ENCODE measurements around the gene PLCG1. TPM values are rescaled to one million over a fixed set of nuclear protein-coding genes. Genes with fewer than 3 reads are reported as not detected.

Gene PLCG1
- polyA plus RNA-seq, 3 donors from 2014 or later: 3.2 to 31.4 (median 7.5) TPM

DNA sequence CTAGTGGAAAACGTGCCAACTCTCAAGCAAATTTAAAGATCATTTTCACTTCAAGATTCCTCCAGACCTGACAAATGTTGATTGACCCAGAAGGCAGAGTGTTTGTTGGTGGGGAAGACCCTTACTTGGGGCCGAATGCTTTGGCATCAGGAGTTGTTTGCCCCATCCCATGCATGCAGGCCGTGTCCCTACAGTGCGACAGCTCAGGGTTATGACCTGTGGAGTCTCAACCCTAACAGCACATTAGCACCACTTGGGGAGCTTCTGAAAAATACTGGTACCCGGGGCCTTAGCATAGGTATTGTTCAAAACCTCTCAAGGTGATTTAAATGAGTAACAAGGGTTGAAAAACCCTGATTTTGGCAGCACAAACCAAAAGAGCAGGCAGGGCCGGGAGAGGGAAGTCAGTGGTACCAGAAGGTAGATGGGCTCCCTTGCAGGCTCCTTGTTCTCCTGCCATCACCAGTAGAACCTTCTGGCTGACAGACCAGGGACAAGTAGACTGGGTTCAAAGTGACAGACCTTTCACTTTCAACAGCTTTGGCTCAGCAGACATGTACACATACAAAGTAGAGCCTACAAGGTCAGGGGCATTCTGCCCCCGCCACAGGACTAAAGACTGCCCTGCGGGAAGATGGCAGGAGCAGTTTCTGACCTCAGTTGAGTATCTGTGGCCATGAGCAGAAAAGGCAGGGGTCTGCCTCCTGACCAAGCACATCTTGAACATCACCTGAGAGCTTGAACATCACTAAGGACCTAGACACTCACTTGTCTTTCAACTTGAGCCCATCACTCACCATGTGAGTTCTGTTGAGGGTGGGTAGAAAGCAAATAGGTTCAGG lies 39.6 kb downstream of the PLCG1 start:
- peaks cover 15 to 39% (median 18%) of the 10 kb centered on the region in 3 donors for H3K36me3 Mint-ChIP-seq
- no peak for DNase-seq
- no peaks in the 10 kb centered on the region for H3K9me3 Mint-ChIP-seq
- H3K27me3 Mint-ChIP-seq (ENCODE audit: low read depth in 3 of 3): no peaks in the 10 kb centered on the region
- no peak overlapping the region for H3K4me3 Mint-ChIP-seq
- no peaks in the 10 kb centered on the region for H3K4me1 Mint-ChIP-seq
- H3K27ac Mint-ChIP-seq: peak overlapping the region in 5 of 6 donors; percentile 39 to 70 (median 51)

DNA sequence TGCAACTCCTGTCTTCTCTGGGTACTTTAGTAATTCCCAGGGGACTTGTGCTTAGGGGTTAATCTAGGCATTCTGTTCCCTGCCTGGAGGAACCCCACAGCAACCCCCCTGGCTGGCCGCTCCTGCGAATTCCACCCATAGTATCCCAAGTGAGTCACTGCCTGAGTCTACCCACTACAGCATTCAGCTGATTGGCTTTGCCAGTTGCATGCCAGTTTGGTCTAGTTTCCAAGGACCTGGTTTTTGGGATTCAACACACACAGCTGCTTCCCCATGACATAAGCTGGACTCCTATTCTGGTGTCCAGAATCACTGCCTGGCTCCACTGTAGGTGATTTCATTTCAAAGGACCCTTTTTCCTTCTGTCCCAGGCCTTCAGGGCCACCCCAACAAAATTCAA lies 40.3 kb downstream of the PLCG1 start:
- Mint-ChIP-seq H3K27me3 (ENCODE audit: low read depth in 3 of 3) (no peaks in the 10 kb centered on the region), H3K4me1 (peaks cover 0 to 2% of the 10 kb centered on the region in 2 donors), H3K27ac (peak overlapping the region in 4 of 6 donors; percentile 5 to 51 (median 19)), H3K4me3 (no peak overlapping the region), H3K9me3 (no peaks in the 10 kb centered on the region), H3K36me3 (peaks cover 14 to 35% (median 16%) of the 10 kb centered on the region in 3 donors)
- no peak for DNase-seq

DNA sequence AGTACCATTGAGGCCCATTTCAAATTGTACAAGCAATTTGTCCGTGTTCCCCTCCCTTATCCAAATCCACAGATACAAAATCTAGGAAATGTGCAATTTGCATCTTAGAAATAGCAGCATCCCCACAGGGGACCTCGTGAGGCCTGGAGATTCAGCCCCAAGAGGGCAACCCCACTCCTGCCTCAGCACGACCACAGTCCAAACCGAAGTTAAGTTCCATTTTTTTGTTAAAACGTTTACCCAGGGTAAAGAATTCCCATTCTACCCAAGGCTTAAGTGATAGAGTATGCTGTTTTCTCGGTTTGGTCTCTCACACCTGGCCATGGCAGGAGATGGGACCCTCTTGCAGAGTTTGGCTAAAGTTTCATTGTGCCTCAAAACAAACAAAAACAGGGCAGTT lies 41.2 kb downstream of the PLCG1 start:
- Mint-ChIP-seq H3K4me3 (no peak overlapping the region), H3K27ac (peak overlapping the region in 4 of 6 donors; percentile 51 to 60 (median 58)), H3K36me3 (peaks cover 8 to 26% (median 8%) of the 10 kb centered on the region in 3 donors), H3K9me3 (no peaks in the 10 kb centered on the region), H3K4me1 (peaks cover 0 to 2% of the 10 kb centered on the region in 2 donors), H3K27me3 (ENCODE audit: low read depth in 3 of 3) (no peaks in the 10 kb centered on the region)
- DNase-seq: no peak

DNA sequence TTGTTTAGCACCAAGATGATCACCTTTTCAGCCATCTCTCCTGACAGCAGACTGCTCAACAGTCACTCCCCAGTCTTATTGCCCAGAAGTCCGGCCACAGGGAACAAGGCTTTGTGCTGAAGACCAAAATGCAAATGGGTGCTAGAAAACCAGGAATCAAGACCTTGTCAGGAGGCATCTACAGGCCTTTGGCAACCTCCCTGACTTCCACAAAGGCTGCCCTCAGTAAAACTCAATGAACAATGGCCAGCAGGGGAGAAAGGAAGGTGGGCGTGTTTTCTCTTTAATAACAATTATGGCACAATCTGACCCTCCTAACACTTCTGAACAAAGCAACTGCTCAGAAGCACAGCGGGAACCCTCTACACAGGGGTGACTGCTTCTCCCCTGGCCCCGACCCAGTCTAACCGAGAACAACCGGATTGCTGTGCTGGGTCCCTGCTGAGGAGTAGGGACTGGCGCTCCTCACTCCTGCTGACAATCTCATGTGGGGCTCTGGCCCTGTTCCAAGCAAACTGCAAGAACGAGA lies 41.6 kb downstream of the PLCG1 start:
- Mint-ChIP-seq H3K27me3 (ENCODE audit: low read depth in 3 of 3) (no peaks in the 10 kb centered on the region), H3K27ac (peak overlapping the region in 3 of 6 donors; percentile 49 to 60 (median 56)), H3K9me3 (no peaks in the 10 kb centered on the region), H3K36me3 (peaks cover 3 to 23% (median 8%) of the 10 kb centered on the region in 3 donors), H3K4me1 (peaks cover 0 to 2% of the 10 kb centered on the region in 2 donors), H3K4me3 (no peak overlapping the region)
- no peak for DNase-seq

DNA sequence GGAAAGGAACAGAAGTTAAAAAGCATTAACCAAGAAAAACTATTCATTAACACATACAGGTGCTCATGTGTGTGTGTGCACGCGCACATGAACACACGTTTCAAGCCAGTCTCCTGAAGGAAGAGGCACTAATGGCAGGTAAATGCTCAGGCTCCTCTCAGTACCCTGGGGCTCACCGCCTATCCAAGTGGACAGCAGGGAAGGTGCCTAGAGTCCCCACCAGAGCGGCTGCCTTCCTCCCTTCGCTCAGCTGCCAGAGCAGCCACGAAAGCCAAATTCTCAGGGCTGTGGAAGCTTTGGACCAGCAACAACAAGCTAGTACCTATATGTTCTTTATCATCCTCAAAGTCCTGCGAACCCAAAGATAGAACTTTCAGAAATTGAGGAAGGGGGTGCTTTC lies 42.6 kb downstream of the PLCG1 start:
- DNase-seq: no peak
- Mint-ChIP-seq H3K4me3 (no peak overlapping the region), H3K27me3 (ENCODE audit: low read depth in 3 of 3) (no peaks in the 10 kb centered on the region), H3K36me3 (peaks cover 3 to 15% (median 4%) of the 10 kb centered on the region in 3 donors), H3K27ac (no peak overlapping the region), H3K4me1 (peaks cover 0 to 2% of the 10 kb centered on the region in 2 donors), H3K9me3 (no peaks in the 10 kb centered on the region)

DNA sequence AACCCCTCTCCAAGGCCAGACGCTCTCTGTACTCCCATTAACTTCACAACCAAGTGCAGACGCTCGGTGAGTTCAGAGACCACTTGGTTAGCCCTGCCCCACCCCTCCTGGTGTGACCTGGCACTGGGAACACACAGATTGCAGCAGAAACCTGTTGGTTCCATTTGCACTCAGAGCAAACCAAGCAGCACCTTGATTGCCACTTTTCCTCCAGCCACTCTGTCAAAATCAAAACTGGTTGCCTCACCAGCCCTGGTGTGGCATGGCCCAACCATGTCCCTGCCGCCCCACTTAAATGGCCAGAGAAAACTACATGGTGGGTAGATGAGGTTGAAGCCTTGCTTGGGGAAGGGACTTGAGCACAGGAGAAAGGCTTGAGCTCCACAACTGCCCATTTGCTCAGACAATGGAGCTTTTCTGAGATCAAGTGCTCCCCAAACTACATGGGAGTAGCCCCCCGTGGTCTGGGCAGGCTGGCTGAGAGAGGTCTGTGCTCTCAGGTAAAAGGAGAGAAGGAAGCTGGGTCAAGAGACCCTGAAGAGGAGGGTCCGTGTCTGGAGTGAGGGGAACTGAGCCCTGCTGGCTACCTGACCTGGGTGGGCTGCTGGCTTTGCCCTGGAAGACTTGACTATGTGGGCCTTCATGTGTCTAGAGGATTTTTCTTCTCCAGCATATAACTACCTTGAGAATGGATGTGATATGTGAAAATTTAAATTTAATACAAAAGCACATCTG lies 43.4 kb downstream of the PLCG1 start:
- DNase-seq: no peak
- H3K9me3 Mint-ChIP-seq: no peaks in the 10 kb centered on the region
- peaks cover 2 to 5% of the 10 kb centered on the region in 2 donors for H3K4me1 Mint-ChIP-seq
- H3K4me3 Mint-ChIP-seq: no peak overlapping the region
- peak overlapping the region in 1 of 6 donors; percentile 61 for H3K27ac Mint-ChIP-seq
- H3K36me3 Mint-ChIP-seq: peaks cover 3 to 10% (median 4%) of the 10 kb centered on the region in 3 donors
- peaks cover 0 to 2% (median 0%) of the 10 kb centered on the region in 3 donors for H3K27me3 Mint-ChIP-seq (ENCODE audit: low read depth in 3 of 3)

DNA sequence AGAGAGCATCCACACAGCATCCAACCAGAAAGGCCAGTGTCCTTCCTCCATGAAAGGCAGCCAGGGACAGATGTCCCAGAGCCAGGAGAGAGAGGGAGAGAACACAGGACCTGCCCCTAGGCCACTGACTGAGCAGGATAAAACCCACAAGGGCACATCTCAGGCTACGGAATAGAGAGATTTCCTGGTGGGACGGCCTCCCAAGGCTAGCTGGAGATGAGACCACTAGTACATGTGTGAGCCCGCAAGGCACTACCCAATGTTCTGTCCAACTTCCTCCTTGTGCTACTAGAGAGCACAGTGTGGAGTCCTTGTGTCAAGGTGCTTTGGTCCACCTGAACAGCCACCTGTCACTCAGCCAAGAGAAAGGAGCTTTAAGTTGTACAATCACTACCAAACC lies 44.2 kb downstream of the PLCG1 start:
- peaks cover 8 to 13% of the 10 kb centered on the region in 2 donors for H3K4me1 Mint-ChIP-seq
- no peak for DNase-seq
- H3K27ac Mint-ChIP-seq: peak overlapping the region in 2 of 6 donors; percentile 8 to 40

DNA sequence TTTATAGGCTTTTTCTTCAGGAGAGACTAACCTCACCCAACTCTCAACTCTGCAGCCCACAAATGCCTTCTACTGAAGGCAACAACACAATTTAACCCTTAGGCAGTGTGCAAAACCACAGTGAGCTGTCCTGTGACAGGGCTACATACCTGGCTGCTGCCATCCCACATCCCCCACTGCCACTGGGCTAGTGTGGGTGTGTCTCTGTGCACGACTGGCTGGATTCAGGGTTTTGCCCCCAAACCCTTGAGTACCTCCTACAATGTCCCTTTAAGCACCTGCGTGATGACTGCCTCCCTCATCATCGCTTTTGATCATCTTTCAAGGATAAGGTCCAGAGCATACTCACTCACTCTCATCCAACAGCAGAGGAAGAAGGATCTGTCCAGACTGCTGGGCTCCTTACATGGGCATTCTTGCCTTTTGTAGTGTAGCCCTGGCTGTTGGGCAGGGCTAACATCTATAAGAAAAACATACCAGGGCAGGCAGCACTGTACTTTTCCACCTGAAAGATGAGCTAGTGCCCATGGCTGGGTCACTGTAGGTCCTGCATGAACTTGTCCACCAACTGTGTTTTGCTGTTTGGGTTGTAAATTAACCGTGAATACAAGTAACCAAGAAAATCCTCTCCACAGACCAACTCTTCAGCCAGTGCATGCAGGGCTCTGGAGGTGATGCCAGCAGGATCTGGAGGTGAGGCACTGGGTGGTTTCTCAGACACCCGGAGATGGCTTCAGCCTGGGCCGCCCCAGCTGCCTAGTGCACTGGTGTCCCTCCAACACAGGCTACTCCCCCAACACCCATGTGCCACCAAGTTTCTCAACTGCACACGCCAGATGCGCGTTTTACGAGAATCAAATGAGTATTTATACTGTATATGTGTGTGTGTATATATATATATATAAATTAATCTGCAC lies 45.2 kb downstream of the PLCG1 start:
- peaks cover 0 to 2% (median 0%) of the 10 kb centered on the region in 3 donors for H3K27me3 Mint-ChIP-seq (ENCODE audit: low read depth in 3 of 3)
- H3K4me1 Mint-ChIP-seq: peaks cover 14 to 22% of the 10 kb centered on the region in 2 donors
- no peak overlapping the region for H3K4me3 Mint-ChIP-seq
- no peak for DNase-seq
- no peaks in the 10 kb centered on the region for H3K9me3 Mint-ChIP-seq
- peak overlapping the region in 1 of 6 donors; percentile 40 for H3K27ac Mint-ChIP-seq
- H3K36me3 Mint-ChIP-seq: peaks cover 0 to 4% (median 0%) of the 10 kb centered on the region in 3 donors

More for the DNA sequence above, 44.2 kb downstream of the PLCG1 start:
- Mint-ChIP-seq H3K36me3 (peaks cover 2 to 4% (median 2%) of the 10 kb centered on the region in 3 donors), H3K27me3 (ENCODE audit: low read depth in 3 of 3) (peaks cover 0 to 2% (median 0%) of the 10 kb centered on the region in 3 donors), H3K9me3 (no peaks in the 10 kb centered on the region), H3K4me3 (no peak overlapping the region)

DNA sequence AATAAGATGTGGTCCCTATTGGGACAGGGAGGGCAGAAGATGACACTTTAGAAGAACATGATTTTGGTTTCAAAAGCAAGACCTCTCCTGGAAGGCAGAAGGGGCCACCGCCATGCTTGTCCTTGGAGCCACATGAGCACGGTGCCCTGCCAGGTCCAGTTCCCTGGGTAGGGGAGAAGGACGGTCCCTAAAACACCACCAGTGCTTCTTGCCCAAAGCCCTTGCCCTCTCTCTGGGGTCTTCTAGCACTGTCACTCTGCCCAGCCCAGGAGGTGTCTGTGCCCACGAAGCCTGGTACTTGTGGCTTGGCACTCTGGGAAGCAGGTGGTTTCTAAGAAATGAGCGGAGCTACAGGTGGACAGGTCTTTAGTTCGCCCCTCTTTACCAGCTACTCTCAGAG lies 46.0 kb downstream of the PLCG1 start:
- H3K9me3 Mint-ChIP-seq: no peaks in the 10 kb centered on the region
- peaks cover 15 to 24% of the 10 kb centered on the region in 2 donors for H3K4me1 Mint-ChIP-seq
- peaks cover 0 to 2% (median 0%) of the 10 kb centered on the region in 3 donors for H3K27me3 Mint-ChIP-seq (ENCODE audit: low read depth in 3 of 3)
- no peak overlapping the region for H3K27ac Mint-ChIP-seq
- no peak overlapping the region for H3K4me3 Mint-ChIP-seq
- no peak for DNase-seq
- peaks cover 0 to 4% (median 0%) of the 10 kb centered on the region in 3 donors for H3K36me3 Mint-ChIP-seq

DNA sequence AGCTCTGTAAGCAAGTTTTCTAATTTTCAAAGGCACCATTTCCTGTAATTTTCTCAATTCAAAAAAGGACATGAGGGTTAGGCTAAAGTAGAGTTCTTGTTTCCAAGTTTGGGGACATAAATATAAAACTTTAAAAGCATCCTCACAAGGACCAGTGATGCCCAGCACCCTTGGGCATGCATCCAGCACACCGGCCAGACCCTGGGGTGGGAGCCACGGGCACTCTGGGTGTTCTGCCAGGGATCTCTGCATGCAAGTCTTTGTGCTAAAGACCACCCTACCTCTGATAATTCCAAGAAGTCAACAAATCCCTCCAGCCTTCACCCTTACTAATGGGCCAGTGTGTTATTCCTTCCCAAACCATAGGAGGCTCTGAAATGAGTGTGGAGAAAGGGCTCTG lies 46.5 kb downstream of the PLCG1 start:
- peaks cover 0 to 2% (median 0%) of the 10 kb centered on the region in 3 donors for H3K27me3 Mint-ChIP-seq (ENCODE audit: low read depth in 3 of 3)

DNA sequence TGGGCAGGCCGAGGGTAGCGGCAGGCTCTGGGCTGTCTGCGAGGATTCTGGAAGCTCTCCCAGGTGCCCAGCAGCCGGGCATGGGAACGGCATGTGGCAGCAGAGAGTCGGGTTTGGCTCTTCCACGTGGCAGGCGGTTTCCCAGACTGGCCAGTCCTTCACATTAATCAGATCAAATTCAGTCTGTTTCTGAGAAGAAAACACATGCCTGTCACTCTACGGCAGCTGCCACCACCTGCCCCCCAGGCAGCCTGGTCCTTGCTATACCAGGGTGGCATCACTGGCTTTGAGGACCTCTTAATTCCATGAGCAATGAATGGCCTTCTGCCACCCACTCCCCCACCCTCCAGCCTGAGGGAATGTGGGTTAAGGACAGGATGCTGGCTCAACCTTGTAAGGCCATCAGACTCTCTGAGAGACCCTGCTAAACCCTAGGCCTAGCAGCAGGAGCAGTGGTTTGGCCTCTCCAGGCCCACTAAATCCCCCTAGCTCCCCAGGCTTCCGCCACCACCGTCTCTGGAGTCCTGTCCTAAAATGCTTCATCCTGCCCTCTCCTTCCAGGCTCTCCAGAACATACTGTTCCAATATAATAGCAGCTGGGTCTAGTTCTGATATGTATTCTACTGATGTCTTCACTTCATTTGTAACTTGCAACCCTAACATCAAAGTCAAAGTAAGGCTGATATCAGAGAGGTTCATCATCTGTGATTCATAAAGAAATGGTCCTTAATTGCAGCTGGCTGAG lies 47.8 kb downstream of the PLCG1 start:
- Mint-ChIP-seq H3K27ac (no peak overlapping the region), H3K9me3 (peaks cover 3 to 11% (median 3%) of the 10 kb centered on the region in 6 donors), H3K27me3 (ENCODE audit: low read depth in 3 of 3) (peaks cover 0 to 2% (median 0%) of the 10 kb centered on the region in 3 donors), H3K4me3 (no peak overlapping the region), H3K4me1 (peaks cover 15 to 24% of the 10 kb centered on the region in 2 donors), H3K36me3 (peaks cover 0 to 13% (median 5%) of the 10 kb centered on the region in 3 donors)
- no peak for DNase-seq

More for the DNA sequence above, 46.5 kb downstream of the PLCG1 start:
- no peak for DNase-seq
- peaks cover 15 to 24% of the 10 kb centered on the region in 2 donors for H3K4me1 Mint-ChIP-seq
- H3K36me3 Mint-ChIP-seq: peaks cover 0 to 6% (median 0%) of the 10 kb centered on the region in 3 donors
- no peak overlapping the region for H3K27ac Mint-ChIP-seq
- H3K9me3 Mint-ChIP-seq: no peaks in the 10 kb centered on the region
- no peak overlapping the region for H3K4me3 Mint-ChIP-seq

DNA sequence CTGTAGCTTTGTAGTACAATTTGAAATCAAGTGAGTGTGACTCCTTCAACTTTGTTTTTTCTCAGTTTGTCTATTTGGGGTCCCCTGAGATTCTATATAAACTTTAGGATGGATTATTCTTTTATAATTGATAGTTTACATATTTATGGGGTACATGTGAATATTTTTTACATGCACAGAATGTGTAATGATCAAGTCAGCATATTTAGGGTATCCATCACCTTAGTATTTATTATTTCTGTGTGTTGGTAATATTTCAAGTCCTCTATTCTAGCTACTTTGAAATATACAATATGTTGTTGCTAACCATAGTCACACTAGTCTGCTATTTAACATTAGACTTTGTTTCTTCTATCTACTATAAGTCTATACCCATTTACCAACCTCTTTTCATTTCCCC lies 50.3 kb downstream of the PLCG1 start:
- H3K4me1 Mint-ChIP-seq: peaks cover 13 to 24% of the 10 kb centered on the region in 2 donors

More for the DNA sequence above, 50.3 kb downstream of the PLCG1 start:
- Mint-ChIP-seq H3K9me3 (peaks cover 9 to 28% (median 15%) of the 10 kb centered on the region in 6 donors), H3K27ac (peak overlapping the region in 1 of 6 donors; percentile 73), H3K27me3 (ENCODE audit: low read depth in 3 of 3) (peaks cover 0 to 2% (median 0%) of the 10 kb centered on the region in 3 donors), H3K4me3 (no peak overlapping the region), H3K36me3 (peaks cover 8 to 27% (median 19%) of the 10 kb centered on the region in 3 donors)
- no peak for DNase-seq
